ENCODE data around the gene FAM53B.

- TF ChIP-seq ZFP3 (CRISPR knock-in tag; IDR thresholded peaks at IDR 0.05) (no peak), ZNF70 (CRISPR knock-in tag; IDR thresholded peaks at IDR 0.05) (no peak), TCF4 (CRISPR knock-in tag; IDR thresholded peaks at IDR 0.05; ENCODE audit: borderline replicate concordance) (no peak), ARNTL (CRISPR knock-in tag; IDR thresholded peaks at IDR 0.05; ENCODE audit: borderline replicate concordance, low read depth) (no peak), RARB (CRISPR knock-in tag; IDR thresholded peaks at IDR 0.05) (no peak), PATZ1 (CRISPR knock-in tag; IDR thresholded peaks at IDR 0.05; ENCODE audit: borderline replicate concordance) (no peak), ISL1 (CRISPR knock-in tag; IDR thresholded peaks at IDR 0.05) (no peak), GLIS3 (CRISPR knock-in tag; IDR thresholded peaks at IDR 0.05) (no peak)
Observed at GRCh38 chr10:124746992-124747391, 2.8 kb upstream of the FAM53B start.

Data from SK-N-SH treated with all-trans-retinoic acid at 6 μM for 48 hours (cell line).